ENCODE results near the gene RAB42.
A peak's percentile ranks its signal among the peaks of the same experiment; 100 is the strongest.
"Not testable (repeated sequence)": the region's sequence is repeated elsewhere in the genome, so short reads cannot be mapped to it uniquely, and the experiment has no call there.

The RAB42 gene

GRCh38 chr1:28591708-28592320 is at the start of gene RAB42:
RAB42 (plus strand) TSS chr1:28592265; CDS start chr1:28592512, 247 bp downstream.
- no peak for DNase-seq

DNA sequence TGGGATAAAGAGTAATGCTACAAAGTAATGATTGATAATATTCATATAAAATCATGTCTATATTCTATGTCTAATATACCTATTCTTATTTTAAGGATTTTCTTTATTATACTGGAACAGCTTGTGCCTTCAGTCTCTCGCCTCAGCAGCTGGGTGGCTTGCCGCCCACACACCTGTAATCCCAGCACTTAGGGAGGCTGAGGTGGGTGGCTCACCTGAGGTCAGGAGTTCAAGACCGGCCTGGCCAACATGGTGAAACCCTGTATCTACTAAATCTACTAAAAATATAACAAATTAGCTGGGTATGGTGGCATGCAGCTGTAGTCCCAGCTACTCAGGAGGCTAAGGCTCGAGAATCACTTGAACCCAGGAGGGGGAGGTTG is 46.8 kb upstream of the RAB42 start:
- DNase-seq: no peak

GRCh38 chr1:28548318-28548717 is 43.7 kb upstream of the RAB42 start:
- DNase-seq: no peak

- no peak for DNase-seq
Observed at GRCh38 chr1:28551381-28551780, 40.7 kb upstream of the RAB42 start.

- DNase-seq: peak; percentile 93
Observed at GRCh38 chr1:28552758-28553663, 39.1 kb upstream of the RAB42 start, which contains the start of gene TRNAU1AP. TRNAU1AP (plus strand) TSS chr1:28553085; CDS start chr1:28553111, 26 bp downstream.

- no peak for DNase-seq
Observed at GRCh38 chr1:28560886-28561285, 31.2 kb upstream of the RAB42 start.

DNA sequence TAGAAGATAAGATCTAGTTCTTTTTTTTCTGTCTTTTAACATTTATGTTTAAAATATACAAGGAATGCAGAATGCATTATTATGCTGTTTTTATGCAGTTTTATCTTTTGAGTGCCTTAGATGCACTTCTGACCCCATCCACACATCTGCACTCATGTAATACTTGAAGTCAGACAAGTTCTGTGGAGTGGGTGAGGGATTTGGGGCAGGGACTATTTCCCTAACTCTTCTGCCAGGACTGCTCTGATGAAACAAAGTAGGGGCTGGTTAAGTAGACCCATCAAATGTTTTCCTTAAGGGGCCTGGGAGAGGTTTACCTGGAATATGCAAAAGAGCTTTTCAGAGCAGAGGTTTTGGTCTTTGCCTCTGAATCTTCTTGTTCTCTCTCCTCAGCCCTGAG is 27.8 kb upstream of the RAB42 start:
- DNase-seq: no peak

- no peak for DNase-seq
Observed at GRCh38 chr1:28565040-28565439, 27.0 kb upstream of the RAB42 start.

GRCh38 chr1:28565726-28566125 is 26.3 kb upstream of the RAB42 start:
- DNase-seq: no peak

GRCh38 chr1:28566931-28567330 is 25.1 kb upstream of the RAB42 start:
- no peak for DNase-seq

GRCh38 chr1:28571911-28572310 is 20.2 kb upstream of the RAB42 start:
- DNase-seq: no peak

GRCh38 chr1:28572891-28573290 is 19.2 kb upstream of the RAB42 start:
- DNase-seq: not testable (repeated sequence)

GRCh38 chr1:28573564-28573963 is 18.5 kb upstream of the RAB42 start:
- DNase-seq: no peak

GRCh38 chr1:28577052-28577678 is 14.9 kb upstream of the RAB42 start:
- no peak for DNase-seq

- DNase-seq: no peak
Observed at GRCh38 chr1:28577738-28578536, 14.1 kb upstream of the RAB42 start.

DNA sequence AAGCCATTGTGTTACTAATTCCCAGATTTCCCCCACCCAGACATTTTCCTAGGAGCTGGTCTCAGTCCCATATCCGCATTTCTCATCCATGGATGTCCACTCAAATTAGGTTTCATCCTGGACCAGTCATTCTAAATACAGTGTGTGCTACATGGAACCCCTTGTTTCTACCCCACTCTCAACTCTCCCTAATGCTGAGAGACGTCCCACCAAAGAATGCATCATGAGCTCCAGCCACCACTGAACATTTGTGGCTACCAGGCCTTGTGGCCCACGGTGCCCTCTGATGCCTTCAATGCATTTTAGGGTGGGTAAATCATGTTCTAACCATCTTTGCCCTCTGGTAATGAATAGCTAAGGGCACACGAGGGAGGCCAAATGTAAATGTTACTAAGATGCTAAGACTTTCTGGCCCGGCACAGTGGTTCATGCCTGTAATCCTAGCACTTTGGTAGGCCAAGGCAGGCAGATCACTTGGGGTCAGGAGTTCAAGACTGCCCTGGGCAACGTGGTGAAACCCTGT is 13.3 kb upstream of the RAB42 start:
- DNase-seq: no peak

- no peak for DNase-seq
Observed at GRCh38 chr1:28579401-28579800, 12.7 kb upstream of the RAB42 start.

GRCh38 chr1:28580722-28581530 is 11.1 kb upstream of the RAB42 start:
- DNase-seq: no peak

DNA sequence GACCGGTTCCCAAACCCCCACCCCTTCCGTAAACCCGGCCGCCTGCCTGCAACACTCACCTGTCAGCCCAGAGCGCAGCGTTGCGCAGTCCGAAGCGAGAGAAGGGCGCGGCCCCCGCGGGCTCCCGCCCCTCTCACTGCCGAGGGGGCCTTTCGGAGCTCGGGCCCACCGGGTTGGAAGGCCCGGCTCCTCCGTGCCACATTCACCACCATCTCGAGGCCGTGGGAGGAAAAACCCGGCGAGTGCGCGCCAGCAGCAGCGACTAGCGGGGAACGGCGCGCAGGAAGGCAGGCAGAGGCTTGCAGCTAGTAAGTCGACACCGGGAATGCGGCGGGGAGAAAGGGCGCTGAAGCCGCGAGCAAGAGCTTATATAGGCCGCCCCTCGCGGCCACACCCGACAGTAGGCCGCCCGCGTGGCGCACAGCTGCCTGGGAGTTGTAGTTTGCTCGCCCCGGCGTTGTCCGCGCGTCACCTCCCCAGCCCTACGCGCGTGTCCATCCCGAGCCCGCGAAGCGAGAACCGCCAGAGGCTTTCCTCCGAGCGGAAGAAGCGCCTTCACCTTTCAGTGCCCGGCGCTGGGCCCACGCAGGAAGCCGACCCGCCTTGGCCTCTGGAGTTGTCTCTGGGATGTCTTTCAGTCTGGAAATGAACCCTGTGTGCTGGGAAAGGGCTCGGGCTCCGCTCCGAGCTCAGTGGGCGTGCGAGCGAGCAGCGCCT is 10.4 kb upstream of the RAB42 start:
- DNase-seq: peak; percentile 95

- no peak for DNase-seq
Observed at GRCh38 chr1:28582248-28582615, 9.8 kb upstream of the RAB42 start.

All from NCI-H446 treated with DMSO at 0.1 percent for 48 hours (cell line).